Retina (tissue), 1 donor: Measurements from ENCODE around the gene MRGPRX3.

ENCODE experiments used
- DNase-seq: peaks from one replicate; pipeline ENCODE4 v3.0.0-alpha.2; 2016

MRGPRX3 gene

GRCh38 chr11:18171377-18172000 is 39.1 kb downstream of the MRGPRX3 start:
- DNase-seq = no peak

DNA sequence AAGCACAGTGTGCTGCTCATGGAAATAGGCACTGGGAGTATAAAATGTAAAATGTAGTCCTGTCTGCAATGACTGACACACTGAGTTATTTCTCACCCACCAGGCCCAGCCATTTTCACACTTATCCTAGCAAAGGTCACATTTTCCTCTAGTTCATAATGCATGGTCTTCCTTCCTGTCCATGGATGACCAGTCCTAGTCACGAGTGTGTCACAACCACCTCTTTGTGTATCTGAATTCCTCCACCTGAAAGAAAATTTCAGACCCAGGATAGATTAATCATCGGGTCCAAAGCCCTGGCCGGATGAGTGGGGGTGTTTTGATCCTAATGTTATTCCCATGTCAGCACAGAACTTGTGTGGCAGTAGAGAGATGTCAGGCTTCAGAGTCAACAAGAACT is 40.3 kb downstream of the MRGPRX3 start, which contains the start of gene MRGPRX4:
Gene MRGPRX4 (plus strand): TSS at position 172 of the 400 bp plus-strand sequence. CDS start 420 bp downstream, outside the sequence.
- DNase-seq = no peak

DNA sequence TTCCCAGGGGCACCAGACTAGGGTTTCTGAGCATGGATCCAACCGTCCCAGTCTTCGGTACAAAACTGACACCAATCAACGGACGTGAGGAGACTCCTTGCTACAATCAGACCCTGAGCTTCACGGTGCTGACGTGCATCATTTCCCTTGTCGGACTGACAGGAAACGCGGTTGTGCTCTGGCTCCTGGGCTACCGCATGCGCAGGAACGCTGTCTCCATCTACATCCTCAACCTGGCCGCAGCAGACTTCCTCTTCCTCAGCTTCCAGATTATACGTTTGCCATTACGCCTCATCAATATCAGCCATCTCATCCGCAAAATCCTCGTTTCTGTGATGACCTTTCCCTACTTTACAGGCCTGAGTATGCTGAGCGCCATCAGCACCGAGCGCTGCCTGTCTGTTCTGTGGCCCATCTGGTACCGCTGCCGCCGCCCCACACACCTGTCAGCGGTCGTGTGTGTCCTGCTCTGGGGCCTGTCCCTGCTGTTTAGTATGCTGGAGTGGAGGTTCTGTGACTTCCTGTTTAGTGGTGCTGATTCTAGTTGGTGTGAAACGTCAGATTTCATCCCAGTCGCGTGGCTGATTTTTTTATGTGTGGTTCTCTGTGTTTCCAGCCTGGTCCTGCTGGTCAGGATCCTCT is 41.0 kb downstream of the MRGPRX3 start:
- no peak for DNase-seq
